ENCODE data around the gene PSEN1. TPM values are rescaled to one million over a fixed set of nuclear protein-coding genes. Genes with fewer than 3 reads are reported as not detected.
"Not testable (repeated sequence)": the region's sequence is repeated elsewhere in the genome, so short reads cannot be mapped to it uniquely, and the experiment has no call there.

Gene PSEN1
- total RNA-seq, 1 donor from 2014 or later: 69.2 TPM

GRCh38 chr14:73189651-73190050 is 53.3 kb downstream of the PSEN1 start:
- Histone ChIP-seq H3K4me3 (no peak overlapping the region), H3K36me3 (peaks cover 81% of the 10 kb centered on the region), H3K27me3 (ENCODE audit: low read depth) (no peaks in the 10 kb centered on the region), H3K4me1 (no peaks in the 10 kb centered on the region), H3K27ac (no peak overlapping the region), H3K9me3 (no peaks in the 10 kb centered on the region)
- no peak for ATAC-seq
- TF ChIP-seq CTCF (IDR thresholded peaks at IDR 0.05): no peak
- intact Hi-C loops (cut with DNase I): no loop called here
- no peak for DNase-seq

GRCh38 chr14:73191441-73191840 is 55.1 kb downstream of the PSEN1 start:
- no peaks in the 10 kb centered on the region for H3K27me3 ChIP-seq (ENCODE audit: low read depth)
- H3K4me1 ChIP-seq: no peaks in the 10 kb centered on the region
- DNase-seq (no peak), ATAC-seq (no peak)
- peaks cover 91% of the 10 kb centered on the region for H3K36me3 ChIP-seq
- H3K27ac ChIP-seq: no peak overlapping the region
- no peak overlapping the region for H3K4me3 ChIP-seq
- no peaks in the 10 kb centered on the region for H3K9me3 ChIP-seq
- intact Hi-C loops (cut with DNase I): no loop called here
- no peak for TF ChIP-seq CTCF (IDR thresholded peaks at IDR 0.05)

GRCh38 chr14:73194306-73194705 is 58.0 kb downstream of the PSEN1 start:
- H3K36me3 ChIP-seq: peaks cover 90% of the 10 kb centered on the region
- H3K27ac ChIP-seq; DNase-seq; H3K27me3 ChIP-seq (ENCODE audit: low read depth); ATAC-seq; intact Hi-C loops (cut with DNase I); H3K4me3 ChIP-seq; H3K4me1 ChIP-seq; H3K9me3 ChIP-seq: not testable (repeated sequence)

GRCh38 chr14:73198253-73198652 is 61.9 kb downstream of the PSEN1 start:
- intact Hi-C loops (cut with DNase I): no loop called here
- Histone ChIP-seq H3K9me3 (no peaks in the 10 kb centered on the region), H3K27ac (no peak overlapping the region), H3K4me3 (no peak overlapping the region), H3K36me3 (peaks cover 93% of the 10 kb centered on the region), H3K27me3 (ENCODE audit: low read depth) (no peaks in the 10 kb centered on the region), H3K4me1 (no peaks in the 10 kb centered on the region)
- no peak for DNase-seq
- ATAC-seq: no peak
- TF ChIP-seq CTCF (IDR thresholded peaks at IDR 0.05): no peak

- H3K27me3 ChIP-seq (ENCODE audit: low read depth): no peaks in the 10 kb centered on the region
- no peak overlapping the region for H3K27ac ChIP-seq
- H3K9me3 ChIP-seq: no peaks in the 10 kb centered on the region
- no peak for DNase-seq
- peaks cover 94% of the 10 kb centered on the region for H3K36me3 ChIP-seq
- H3K4me1 ChIP-seq: no peaks in the 10 kb centered on the region
- no peak overlapping the region for H3K4me3 ChIP-seq
- intact Hi-C loops (cut with DNase I): no loop called here
- no peak for ATAC-seq
- TF ChIP-seq CTCF (IDR thresholded peaks at IDR 0.05): no peak
Observed at GRCh38 chr14:73203527-73203926, 67.2 kb downstream of the PSEN1 start.

- DNase-seq (no peak), ATAC-seq (no peak)
- Histone ChIP-seq H3K27me3 (ENCODE audit: low read depth) (no peaks in the 10 kb centered on the region), H3K9me3 (no peaks in the 10 kb centered on the region), H3K36me3 (peaks cover 92% of the 10 kb centered on the region), H3K4me1 (no peaks in the 10 kb centered on the region), H3K4me3 (no peak overlapping the region), H3K27ac (no peak overlapping the region)
- intact Hi-C loops (cut with DNase I): no loop called here
- no peak for TF ChIP-seq CTCF (IDR thresholded peaks at IDR 0.05)
Observed at GRCh38 chr14:73207615-73208014, 71.3 kb downstream of the PSEN1 start.
